NCI-H128 (cell line): ENCODE results near the gene IGFBP2.

Source experiments
- DNase-seq: peaks from one replicate; lab custom pipeline; 2025; ENCODE audit not compliant: unreplicated experiment; lab: John Stamatoyannopoulos, UW

Gene IGFBP2

GRCh38 chr2:216681683-216682082, 48.5 kb downstream of the IGFBP2 start:
- DNase-seq = no peak

GRCh38 chr2:216683846-216684245, 50.6 kb downstream of the IGFBP2 start:
- no peak for DNase-seq

GRCh38 chr2:216685327-216685875, 52.2 kb downstream of the IGFBP2 start:
- no peak for DNase-seq

GRCh38 chr2:216687111-216687510, 53.9 kb downstream of the IGFBP2 start:
- no peak for DNase-seq

GRCh38 chr2:216687646-216688045, 54.4 kb downstream of the IGFBP2 start:
- DNase-seq = no peak

GRCh38 chr2:216688731-216689340, 55.6 kb downstream of the IGFBP2 start:
- no peak for DNase-seq

GRCh38 chr2:216689397-216689796, 56.2 kb downstream of the IGFBP2 start:
- no peak for DNase-seq

GRCh38 chr2:216690456-216690852, 57.2 kb downstream of the IGFBP2 start:
- DNase-seq = no peak

GRCh38 chr2:216690853-216691741, 57.9 kb downstream of the IGFBP2 start:
- DNase-seq = peak; percentile 28

- DNase-seq = peak; percentile 80
Observed at GRCh38 chr2:216692636-216693413, 59.6 kb downstream of the IGFBP2 start.

- DNase-seq = no peak
Observed at GRCh38 chr2:216693414-216694080, 60.3 kb downstream of the IGFBP2 start.

- DNase-seq = peak; percentile 26
Observed at GRCh38 chr2:216694082-216694825, 61.0 kb downstream of the IGFBP2 start.

- no peak for DNase-seq
Observed at GRCh38 chr2:216694826-216695217, 61.6 kb downstream of the IGFBP2 start.

- peak; percentile 74 for DNase-seq
Observed at GRCh38 chr2:216695401-216695821, 62.2 kb downstream of the IGFBP2 start, which contains the start of gene IGFBP5. Gene IGFBP5, minus strand, starts transcription at chr2:216695549. Its CDS starts 774 bp downstream, at chr2:216694775.

- no peak for DNase-seq
Observed at GRCh38 chr2:216696321-216696720, 63.1 kb downstream of the IGFBP2 start.

GRCh38 chr2:216696751-216697560, 63.7 kb downstream of the IGFBP2 start:
- no peak for DNase-seq

- no peak for DNase-seq
Observed at GRCh38 chr2:216698293-216698692, 65.1 kb downstream of the IGFBP2 start.

GRCh38 chr2:216698895-216699294, 65.7 kb downstream of the IGFBP2 start:
- peak; percentile 23 for DNase-seq

- no peak for DNase-seq
Observed at GRCh38 chr2:216700088-216700567, 66.9 kb downstream of the IGFBP2 start.
